ENCODE results near the gene ISL2.
"Not testable (repeated sequence)": the region's sequence is repeated elsewhere in the genome, so short reads cannot be mapped to it uniquely, and the experiment has no call there.

The ISL2 gene

DNA sequence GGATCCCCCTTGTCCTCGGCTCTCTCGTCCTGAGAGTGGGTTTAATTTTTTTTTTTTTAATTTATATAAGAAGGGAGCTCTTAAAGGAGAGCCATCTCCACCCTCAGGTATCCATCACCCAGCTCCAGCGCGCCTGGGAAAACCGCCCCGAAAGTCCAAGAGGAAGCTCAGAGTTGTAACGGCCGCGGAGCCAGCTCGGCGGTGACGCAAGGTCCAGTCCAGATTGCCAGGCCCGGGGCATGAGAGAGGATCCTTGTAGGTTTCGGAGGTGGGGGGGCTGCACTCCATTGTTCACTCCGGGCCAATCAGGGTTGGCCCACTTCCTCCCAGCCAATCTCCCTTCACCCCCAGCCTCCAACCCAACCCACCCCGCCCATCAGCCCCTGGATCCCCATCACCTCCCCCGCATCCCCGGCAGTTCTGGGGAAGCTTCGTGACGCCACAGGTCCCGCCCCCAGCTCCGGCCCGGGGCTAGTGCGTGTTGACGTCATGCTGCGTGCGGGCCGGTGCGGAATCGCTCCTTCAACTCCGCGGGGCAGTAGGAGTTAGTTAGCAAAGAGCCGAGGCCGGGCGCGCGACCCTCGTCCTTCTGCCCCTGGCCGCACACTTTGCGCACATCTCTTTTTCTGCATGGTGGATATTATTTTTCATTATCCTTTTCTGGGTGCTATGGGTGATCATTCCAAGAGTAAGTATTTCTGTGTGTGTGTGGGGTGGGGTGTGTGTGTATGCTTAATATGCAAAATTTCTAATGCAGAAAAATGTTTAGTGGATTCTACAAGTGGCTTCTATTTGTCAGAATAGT is at the start of gene ISL2:
TSS of gene ISL2 (plus strand) at position 520 of the 805 bp plus-strand sequence. CDS start at position 631, 111 bp downstream.
- FAIRE-seq: peak; percentile 55

DNA sequence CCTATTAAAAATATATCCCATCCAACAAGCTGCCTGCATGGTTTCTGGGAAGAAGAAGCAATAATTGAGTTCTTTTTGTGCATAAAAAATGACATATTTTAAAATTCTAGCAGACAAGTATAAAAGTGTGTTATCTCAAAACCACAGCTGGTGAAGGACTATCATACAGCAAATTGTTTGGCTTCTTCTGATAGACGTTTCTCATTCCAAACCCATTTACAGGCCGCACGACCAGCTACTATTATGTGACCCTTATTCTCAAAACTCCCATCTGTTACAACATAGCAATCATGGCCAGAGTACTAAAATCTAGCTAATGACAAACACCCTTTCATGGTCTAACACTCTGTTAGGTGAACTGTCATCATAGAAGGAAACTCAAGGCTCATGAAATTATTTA is 47.0 kb upstream of the ISL2 start:
- FAIRE-seq: no peak

DNA sequence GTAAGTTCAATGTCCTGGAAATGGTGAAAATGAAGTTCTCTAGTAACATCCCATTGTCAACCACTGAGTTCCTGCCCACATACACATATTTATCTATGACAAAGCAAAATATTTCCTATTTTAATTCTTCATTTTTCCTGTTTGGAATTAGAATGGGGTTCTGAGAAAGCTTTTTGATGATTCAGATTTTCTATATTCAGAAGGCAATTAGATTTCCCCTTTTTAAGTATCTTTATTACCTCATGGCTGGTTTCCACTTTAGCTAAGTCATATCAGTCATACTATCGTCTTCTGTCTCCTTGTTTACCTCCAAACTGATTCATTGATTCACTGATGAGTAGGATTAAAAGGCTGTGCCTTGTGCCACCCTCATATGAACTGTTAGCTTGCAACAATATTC is 43.2 kb upstream of the ISL2 start:
- FAIRE-seq: no peak

DNA sequence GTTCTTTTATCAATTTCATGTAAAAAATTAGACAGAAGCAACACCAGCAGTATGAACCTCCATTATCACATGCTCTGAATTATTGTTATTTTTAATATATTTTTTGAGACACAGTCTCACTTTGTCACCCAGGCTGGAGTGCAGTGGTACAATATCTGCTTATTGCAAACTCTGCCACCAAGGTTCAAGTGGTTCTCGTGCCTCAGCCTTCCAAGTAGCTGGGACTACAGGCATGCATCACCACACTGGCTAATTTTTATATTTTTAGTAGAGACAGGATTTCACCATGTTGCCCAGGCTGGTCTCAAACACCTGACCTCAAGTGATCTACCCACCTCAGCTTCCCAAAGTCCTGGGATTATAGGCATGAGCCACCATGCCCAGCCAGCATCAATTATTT is 42.1 kb upstream of the ISL2 start:
- not testable (repeated sequence) for FAIRE-seq

DNA sequence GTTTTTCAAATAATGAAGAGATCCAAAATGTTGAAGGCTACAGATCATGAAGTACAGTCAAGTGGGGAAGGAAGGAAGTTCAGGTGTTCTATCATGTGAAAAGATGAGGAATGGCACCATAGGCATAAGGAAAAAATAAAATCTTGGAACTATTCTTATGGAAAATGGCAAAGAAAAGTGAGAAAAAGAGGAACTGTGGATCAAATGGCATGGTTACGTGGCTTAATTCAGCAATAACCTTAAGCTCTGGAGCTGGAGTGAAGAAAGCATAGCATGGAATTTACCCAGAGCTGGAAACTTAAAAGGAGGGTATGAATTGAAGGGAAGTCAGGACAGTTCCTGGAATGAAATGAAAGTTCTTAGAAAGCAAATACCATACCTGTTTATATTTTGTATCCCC is 39.7 kb upstream of the ISL2 start:
- no peak for FAIRE-seq

DNA sequence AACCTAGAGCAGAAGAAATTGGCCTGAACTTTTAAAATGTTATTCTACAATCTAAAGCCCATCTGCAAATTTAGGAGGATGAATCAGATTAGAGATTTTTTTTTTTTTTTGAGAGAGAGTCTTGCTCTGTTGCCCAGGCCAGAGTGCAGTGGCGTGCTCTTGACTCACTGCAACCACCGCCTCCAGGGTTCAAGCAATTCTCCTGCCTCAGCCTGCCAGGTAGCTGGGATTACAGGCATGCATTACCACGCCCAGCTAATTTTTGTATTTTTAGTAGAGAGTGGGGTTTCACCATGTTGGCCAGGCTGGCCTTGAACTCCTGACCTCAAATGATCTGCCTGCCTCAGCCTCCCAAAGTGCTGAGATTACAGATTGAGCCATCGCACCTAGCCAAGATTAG is 38.6 kb upstream of the ISL2 start:
- not testable (repeated sequence) for FAIRE-seq

DNA sequence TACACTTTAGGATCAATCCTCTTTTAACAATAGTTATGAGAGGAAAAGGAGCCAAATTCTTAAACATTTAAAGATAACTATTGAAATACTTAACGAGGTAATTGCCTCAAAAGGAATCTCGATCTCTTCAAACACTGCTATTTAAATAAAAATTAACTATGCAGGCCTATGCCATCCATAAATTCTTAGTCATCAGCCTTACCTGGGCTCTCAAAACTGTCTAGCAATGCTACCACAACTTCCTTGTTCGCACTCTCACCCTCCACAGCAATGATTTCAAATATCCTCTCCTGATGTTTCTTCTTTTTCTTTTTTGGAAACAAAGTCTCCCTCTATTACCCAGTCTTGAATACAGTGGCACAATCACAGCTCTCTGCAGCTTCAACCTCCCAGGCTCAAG is 37.6 kb upstream of the ISL2 start:
- no peak for FAIRE-seq

DNA sequence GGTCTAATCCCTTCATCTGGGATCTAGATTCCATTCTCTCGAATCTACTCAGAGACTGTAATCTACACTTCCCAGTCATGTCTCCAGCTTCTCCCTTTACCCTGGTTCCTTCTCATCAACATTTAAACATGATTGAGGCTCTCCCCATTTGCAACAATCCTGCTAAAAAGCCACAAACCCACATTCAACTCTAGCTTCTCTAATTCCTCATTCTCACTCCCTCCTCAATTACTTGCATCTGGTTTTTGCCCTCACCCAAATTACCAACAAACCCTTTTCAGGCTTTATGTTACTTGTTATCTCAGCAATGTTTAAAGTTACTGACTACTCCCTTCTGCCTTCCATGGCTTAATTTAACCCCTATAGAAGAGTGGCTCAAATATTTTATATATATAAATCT is 36.8 kb upstream of the ISL2 start:
- FAIRE-seq: no peak

GRCh38 chr15:76303909-76304308 is 32.7 kb upstream of the ISL2 start:
- no peak for FAIRE-seq

GRCh38 chr15:76309601-76310330 is 26.8 kb upstream of the ISL2 start:
- no peak for FAIRE-seq

DNA sequence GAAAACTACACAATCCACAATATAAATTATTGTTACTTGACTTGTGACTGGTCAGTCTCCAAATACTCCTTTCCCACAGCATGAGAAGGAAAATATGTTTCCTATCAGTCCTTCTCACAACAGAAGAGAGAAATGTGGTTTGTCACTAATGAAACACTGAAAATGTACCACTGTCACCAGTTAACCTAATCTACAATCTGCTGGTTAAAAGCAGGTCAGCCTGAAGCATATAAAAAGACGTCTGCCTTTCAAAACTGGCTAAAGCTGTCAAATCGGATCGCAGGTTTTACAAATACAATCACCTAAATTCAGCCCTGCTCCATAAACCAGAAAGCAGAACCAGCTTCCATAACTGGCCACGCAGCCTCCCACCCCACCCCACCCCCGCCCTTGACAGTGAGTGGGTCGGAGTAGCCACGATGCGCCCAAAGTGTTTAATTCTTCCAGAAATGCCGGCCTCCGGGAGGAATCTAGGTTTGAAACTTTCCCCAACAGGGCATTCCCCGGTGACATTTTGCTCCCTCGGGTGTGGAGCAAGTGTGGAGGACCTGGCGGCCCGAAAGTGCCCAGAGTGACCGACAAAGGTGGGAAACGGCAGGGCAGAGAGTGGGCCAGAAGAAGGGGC is 26.0 kb upstream of the ISL2 start:
- no peak for FAIRE-seq

GRCh38 chr15:76311100-76311953 is 25.2 kb upstream of the ISL2 start, which contains the start of gene ETFA:
Gene ETFA (minus strand): TSS chr15:76311469. CDS start chr15:76311388, 81 bp downstream.
- FAIRE-seq: peak; percentile 80

DNA sequence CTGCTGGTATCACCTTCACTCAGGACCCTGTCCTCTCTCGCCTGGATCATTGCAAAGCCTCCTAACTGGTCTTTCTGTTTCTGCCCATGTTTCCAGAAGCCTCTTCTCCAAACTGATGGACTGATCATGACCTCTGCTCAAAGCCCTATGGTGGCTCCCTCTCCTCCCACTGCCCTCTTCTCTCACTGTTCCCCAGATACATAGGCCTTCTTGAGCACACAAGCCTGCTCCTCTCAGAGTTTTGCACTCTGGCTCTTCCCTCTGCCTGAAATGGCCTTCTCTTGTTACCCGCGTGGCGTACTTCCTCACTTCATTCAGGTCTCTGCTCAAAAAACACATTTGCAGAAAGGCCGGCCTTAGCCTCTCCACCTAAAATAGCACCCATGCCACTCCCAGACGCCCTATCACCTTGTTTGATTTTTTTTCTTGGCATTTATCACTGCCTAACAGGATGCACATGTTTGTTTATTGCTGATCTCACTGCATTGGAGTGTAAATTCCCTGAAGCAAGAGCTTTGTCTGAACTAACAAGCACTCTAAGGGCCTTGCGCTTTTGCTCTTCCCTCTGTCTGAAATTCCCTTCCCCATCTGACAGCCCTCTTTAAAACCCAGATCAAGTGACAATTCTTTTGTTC is 23.9 kb upstream of the ISL2 start:
- FAIRE-seq: no peak

GRCh38 chr15:76313175-76313567 is 23.4 kb upstream of the ISL2 start:
- not testable (repeated sequence) for FAIRE-seq

GRCh38 chr15:76313731-76314130 is 22.8 kb upstream of the ISL2 start:
- no peak for FAIRE-seq

DNA sequence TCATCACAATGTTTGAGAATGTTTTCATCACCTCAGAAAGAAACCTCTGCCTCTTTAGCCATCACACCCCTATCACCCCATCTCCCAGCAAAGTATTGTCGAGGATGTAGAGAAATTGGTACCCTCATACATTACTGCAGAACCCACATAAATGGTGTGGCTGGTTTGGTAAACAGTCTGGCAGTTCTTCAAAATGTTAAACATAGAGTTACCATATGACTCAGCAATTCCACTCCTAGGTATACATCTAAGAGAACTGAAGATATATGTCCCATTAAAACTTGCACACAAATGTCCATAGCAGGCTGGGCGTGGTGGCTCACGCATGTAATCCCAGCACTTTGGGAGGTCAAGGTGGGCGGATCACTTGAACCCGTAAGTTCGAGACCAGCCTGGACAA is 16.6 kb upstream of the ISL2 start:
- FAIRE-seq: no peak

DNA sequence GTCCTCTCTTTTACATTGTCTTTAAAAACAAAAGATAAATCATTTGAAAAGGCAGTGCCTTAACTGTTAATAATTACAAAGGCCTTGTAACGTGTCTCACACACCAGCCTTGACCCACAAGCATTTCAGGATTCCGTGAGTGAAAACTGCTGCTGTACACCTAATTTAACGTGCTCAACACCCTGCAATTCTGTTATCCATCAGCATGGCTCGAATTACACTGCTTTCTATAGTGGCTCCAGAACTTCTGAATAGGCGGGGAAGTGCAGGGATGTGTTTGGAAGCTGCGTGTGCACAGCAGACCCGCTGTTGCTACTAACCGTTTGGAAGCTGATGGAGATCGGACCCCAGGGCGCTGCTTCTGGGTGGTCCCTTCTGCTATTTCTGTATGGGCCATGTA is 15.4 kb upstream of the ISL2 start:
- no peak for FAIRE-seq

GRCh38 chr15:76321602-76322001 is 15.0 kb upstream of the ISL2 start:
- no peak for FAIRE-seq

DNA sequence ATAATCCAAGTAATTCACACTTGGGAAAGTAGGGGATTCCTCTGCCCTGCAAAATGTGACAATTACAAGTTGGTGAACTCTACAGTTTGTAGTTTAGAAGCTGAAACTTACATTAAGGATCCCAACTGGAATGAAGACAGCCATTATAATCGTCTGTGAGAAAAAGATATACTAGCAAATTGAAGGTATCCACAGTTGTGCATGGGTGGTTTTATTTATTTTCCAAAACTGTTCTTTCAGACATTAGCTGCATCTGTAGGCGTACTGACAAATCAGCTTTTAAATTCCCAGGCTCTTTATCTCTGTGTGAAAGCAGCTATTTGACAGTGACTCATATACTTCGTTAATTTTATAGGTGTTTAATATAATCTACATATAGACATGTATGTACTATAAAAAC is 12.5 kb upstream of the ISL2 start:
- FAIRE-seq: no peak

DNA sequence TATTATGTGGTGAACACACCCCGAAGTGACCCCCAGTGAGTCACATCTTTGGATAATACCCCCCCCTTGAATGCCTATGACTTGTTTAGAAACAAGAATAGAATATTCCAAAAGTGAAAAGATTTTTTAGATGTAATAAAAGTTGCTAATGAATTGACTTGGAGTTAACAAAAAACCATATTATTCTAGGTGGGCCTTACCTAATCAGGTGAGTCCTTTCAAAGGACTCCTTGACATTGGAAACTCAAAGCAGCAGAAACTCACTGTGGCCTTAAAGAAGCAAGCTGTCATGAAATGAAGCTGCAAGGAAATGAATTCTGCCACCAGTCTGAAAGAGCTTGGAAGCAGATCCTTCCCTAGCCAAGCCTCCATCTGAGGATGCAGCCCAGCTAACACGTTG is 10.9 kb upstream of the ISL2 start:
- FAIRE-seq: no peak

DNA sequence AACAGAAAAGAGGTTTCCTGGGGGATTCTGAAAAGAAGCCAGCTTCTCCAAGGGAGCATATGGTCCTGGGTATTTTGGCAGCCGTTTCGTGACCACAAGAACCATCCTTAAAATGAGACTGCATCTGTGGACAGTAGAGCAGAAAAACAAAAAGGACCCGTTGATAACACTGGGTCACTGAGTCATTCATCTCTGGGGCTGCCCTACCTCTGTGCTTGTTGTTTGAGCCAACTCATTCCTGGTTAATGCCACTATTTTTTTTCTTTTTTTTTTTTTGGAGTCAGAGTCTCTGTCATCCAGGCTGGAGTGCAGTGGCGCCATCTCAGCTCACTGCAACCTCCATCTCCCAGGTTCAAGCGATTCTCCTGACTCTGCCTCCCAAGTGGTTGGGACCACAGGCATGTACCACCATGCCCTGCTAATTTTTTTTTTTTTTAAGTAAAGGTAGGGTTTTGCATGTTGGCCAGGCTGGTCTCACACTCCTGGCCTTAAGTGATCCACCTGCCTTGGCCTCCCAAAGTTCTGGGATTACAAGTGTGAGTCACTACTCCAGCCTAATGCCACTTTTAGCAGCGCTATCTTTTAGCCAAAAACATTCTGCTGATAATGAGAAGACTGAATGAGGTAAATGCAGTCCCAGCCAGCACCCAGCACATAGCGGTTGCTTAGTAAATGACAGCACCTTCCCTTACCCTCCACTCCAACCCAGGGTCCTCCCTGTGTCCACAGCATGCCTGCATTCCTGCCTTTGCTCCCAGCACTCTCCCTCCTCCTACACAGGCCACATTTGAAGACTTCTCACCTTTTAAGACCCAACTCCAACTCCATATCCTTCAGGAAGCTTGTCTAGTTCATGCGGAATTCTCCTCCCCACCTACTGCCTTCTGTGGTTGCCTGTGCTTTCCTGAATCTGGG is 9.1 kb upstream of the ISL2 start:
- FAIRE-seq: no peak
